ENCODE data around the gene OGFR.

DNA sequence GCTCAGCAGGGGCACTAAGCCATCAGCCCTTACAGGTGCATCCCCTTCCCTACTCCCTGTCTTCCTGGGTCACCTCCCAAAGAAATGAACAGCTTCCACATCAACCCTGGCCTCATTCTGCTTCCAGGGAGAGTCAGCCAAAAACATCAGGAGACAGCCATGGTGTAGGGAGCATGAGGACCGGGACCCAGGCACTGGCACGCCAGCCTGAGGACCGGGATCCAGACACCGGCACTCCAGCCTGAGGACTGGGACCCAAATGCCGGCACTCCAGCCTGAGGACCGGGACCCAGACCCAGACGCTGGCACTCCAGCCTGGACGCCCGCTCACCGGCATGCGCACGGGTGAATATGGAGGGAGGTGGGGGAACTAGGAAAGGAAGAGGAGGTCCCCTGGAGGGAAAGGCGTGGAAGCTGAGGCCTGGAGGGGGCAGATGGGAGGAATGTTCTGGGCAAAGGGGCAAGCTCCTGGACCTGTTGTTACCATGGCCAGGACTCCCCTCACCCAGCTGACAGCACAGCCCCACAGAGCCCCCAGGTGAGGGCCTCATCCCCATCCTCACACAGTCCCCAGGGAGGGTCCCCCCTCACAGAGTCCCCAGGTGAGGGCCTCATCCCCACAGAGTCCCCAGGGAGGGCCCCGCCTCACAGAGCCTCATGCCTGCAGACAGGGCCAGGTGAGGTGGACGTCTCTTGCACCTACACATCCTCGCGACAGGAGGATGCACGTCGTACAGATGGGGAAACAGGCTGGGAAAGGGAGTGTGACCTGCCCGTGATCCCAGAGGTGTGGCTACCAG, 34.3 kb upstream of the OGFR start:
- TF ChIP-seq, protein P1, sequence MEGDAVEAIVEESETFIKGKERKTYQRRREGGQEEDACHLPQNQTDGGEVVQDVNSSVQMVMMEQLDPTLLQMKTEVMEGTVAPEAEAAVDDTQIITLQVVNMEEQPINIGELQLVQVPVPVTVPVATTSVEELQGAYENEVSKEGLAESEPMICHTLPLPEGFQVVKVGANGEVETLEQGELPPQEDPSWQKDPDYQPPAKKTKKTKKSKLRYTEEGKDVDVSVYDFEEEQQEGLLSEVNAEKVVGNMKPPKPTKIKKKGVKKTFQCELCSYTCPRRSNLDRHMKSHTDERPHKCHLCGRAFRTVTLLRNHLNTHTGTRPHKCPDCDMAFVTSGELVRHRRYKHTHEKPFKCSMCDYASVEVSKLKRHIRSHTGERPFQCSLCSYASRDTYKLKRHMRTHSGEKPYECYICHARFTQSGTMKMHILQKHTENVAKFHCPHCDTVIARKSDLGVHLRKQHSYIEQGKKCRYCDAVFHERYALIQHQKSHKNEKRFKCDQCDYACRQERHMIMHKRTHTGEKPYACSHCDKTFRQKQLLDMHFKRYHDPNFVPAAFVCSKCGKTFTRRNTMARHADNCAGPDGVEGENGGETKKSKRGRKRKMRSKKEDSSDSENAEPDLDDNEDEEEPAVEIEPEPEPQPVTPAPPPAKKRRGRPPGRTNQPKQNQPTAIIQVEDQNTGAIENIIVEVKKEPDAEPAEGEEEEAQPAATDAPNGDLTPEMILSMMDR (IDR thresholded peaks at IDR 0.05): no peak
- TF ChIP-seq EZH2 (IDR thresholded peaks at IDR 0.05): no peak

Measured in neural progenitor cell (in vitro differentiated cells).